HCT116 (cell line): ENCODE data around the gene NDUFB10.

Experiments used
- EZH2 ChIP-seq: fragments of 200-600 bp; sonication (generic); IDR thresholded peaks from 2 replicates; pipeline ENCODE4 v1.6.1; 2017; ENCODE audit warnings: antibody characterized with exemption, mixed run types
- JUND ChIP-seq: IDR thresholded peaks from 2 replicates; pipeline ENCODE4 v1.6.1; 2012
- SP1 ChIP-seq: IDR thresholded peaks from 2 replicates; pipeline ENCODE4 v1.6.1; 2012; ENCODE audit warnings: low read depth

DNA sequence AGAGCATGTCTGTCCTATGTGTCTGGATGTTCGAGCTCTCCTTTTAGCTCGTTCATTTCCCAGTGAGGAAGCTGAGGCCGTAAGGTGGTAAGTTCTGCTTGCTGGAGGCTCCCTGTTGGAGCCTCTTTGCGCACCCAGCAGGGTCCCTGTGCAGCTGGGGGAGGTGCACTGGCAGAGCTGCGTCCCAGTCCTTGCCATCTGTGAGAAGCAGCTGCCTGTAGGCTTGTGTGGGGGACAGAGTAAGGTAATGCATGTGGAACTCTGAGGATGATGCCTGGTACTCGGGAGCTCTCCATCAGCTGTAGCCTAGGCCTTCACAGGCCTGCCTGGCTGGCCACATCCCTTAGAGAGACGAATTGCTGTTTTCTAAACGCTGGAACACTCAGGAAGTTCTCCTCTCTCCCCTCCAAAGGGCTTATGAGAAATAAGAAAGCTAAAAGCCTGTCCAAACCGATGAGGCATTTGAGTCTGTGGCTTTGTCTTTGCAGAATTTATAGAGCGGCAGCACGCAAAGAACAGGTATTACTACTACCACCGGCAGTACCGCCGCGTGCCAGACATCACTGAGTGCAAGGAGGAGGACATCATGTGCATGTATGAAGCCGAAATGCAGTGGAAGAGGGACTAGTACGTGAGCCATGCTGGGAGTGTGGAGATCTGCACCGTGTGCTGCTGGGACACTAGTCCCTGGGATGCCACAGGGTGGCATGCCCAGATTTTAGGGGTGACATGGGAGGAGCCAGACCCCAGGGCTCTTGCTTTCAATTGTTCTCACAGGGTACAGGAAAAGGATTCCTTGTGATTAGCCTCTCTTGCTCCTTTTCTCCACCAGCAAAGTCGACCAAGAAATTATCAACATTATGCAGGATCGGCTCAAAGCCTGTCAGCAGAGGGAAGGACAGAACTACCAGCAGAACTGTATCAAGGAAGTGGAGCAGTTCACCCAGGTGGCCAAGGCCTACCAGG is 1.6 kb downstream of the NDUFB10 start:
- no peak for TF ChIP-seq JUND
- TF ChIP-seq EZH2 = no peak
- no peak for TF ChIP-seq SP1
